K562 (cell line): ENCODE measurements around the gene TMEM38B. TPM values are rescaled to one million over a fixed set of nuclear protein-coding genes. Genes with fewer than 3 reads are reported as not detected.

Experiments used
- ATAC-seq: fragments of 200-7000 bp; cut with Tn5 transposase; 3 replicates; pipeline ENCODE4 v1.9.1; 2020; ENCODE audit warnings: moderate library complexity
- BruUV-seq: library from RNA; stranded (reverse); fragments of 400-500 nt; replicated peaks from 2 replicates; lab custom pipeline; 2021; lab: Mats Ljungman, UMichigan
- CTCF ChIA-PET: fragments of 300-600 bp; formaldehyde crosslinking; extraction: SDS; loops from one replicate; lab custom pipeline; 2021; ENCODE audit warnings: low intra/inter-chr PET ratio; lab: Yijun Ruan, JAX
- POLR2A ChIA-PET: fragments of 300-600, 350-650 bp; sonication (Branson Sonifier 250); formaldehyde crosslinking; extraction: SDS; loops from one replicate; lab custom pipeline; 2021; ENCODE audit warnings: antibody characterized with exemption, inconsistent platforms; lab: Yijun Ruan, JAX
- DNase-seq, 4 experiments: peaks; one replicate each; pipeline versions ENCODE4 v3.0.0 to v3.0.0-alpha.2; 2011 to 2018; ENCODE audit warnings: low spot score in 3 of 4, mixed read lengths in 3 of 4; ENCODE audit errors: extremely low read depth in 1 of 4
- FAIRE-seq: peaks from 2 replicates; lab custom pipeline; 2011; peaks lifted over from hg19 to GRCh38; lab: Jason Lieb, UNC
- H2AFZ ChIP-seq: 2 replicates; pipeline ENCODE4 v1.6.0; 2011; ENCODE audit warnings: low read depth, low read length, control low read depth, inconsistent platforms
- H3K27ac ChIP-seq: fragments of 200-600 bp; 3 replicates; pipeline ENCODE4 v1.8.0; 2011; ENCODE audit warnings: low read depth, mild to moderate bottlenecking, control low read depth, inconsistent platforms, low read length, moderate library complexity, mixed read lengths; ENCODE audit errors: extremely low read depth
- H3K27me3 ChIP-seq, 2 experiments: fragments of 300-600 bp in 1 of 2; 2 replicates in 1 of 2; 3 replicates in 1 of 2; pipeline versions ENCODE4 v1.6.0 to v1.8.0; 2011; ENCODE audit warnings: inconsistent platforms in 2 of 2, low read length in 2 of 2, mild to moderate bottlenecking in 1 of 2, mixed read lengths in 1 of 2, moderate library complexity in 1 of 2; ENCODE audit not compliant: control insufficient read depth in 2 of 2, insufficient read depth in 2 of 2
- H3K36me3 ChIP-seq: fragments of 300-600 bp; 3 replicates; pipeline ENCODE4 v1.8.0; 2011; ENCODE audit warnings: mild to moderate bottlenecking, low read length, inconsistent platforms; ENCODE audit not compliant: control insufficient read depth, insufficient read depth
- H3K4me1 ChIP-seq, 2 experiments: fragments of 200-600 bp in 1 of 2; replicated peaks in 1 of 2; 2 replicates in 1 of 2; 3 replicates in 1 of 2; pipeline versions ENCODE4 v1.5.1 to v1.8.0; 2011; ENCODE audit warnings: inconsistent platforms in 2 of 2, low read length in 2 of 2, mild to moderate bottlenecking in 1 of 2, mixed read lengths in 1 of 2, moderate library complexity in 1 of 2; ENCODE audit not compliant: control insufficient read depth in 2 of 2, insufficient read depth in 2 of 2
- H3K4me2 ChIP-seq: 2 replicates; pipeline ENCODE4 v1.6.1; 2011; ENCODE audit warnings: low read length, control low read depth, inconsistent platforms, mixed read lengths; ENCODE audit not compliant: insufficient read depth
- H3K4me3 ChIP-seq: fragments of 200-600 bp; sonication (generic), shearing (Covaris generic); 2 replicates; pipeline ENCODE4 v1.5.1; 2016; ENCODE audit warnings: control low read depth, inconsistent platforms
- H3K79me2 ChIP-seq: fragments of 200-600 bp; 3 replicates; pipeline ENCODE4 v1.8.0; 2011; ENCODE audit warnings: low read length, inconsistent platforms; ENCODE audit not compliant: control insufficient read depth, insufficient read depth
- H3K9ac ChIP-seq, 2 experiments: 2 replicates each; pipeline versions ENCODE4 v1.6.0 to v1.6.1; 2011; ENCODE audit warnings: low read depth in 2 of 2, low read length in 2 of 2, control low read depth in 1 of 2, inconsistent platforms in 1 of 2, mild to moderate bottlenecking in 1 of 2, mixed read lengths in 1 of 2; ENCODE audit not compliant: insufficient read depth in 1 of 2
- H3K9me1 ChIP-seq: one replicate; pipeline ENCODE4 v1.6.0; 2011; ENCODE audit warnings: inconsistent platforms, mild to moderate bottlenecking, low read length, moderate library complexity; ENCODE audit not compliant: control insufficient read depth, insufficient read depth
- H3K9me3 ChIP-seq: replicated peaks from 2 replicates; pipeline ENCODE4 v1.5.1; 2011; ENCODE audit warnings: low read depth, low read length, inconsistent platforms; ENCODE audit not compliant: control insufficient read depth, insufficient read depth
- H4K20me1 ChIP-seq: replicated peaks from 2 replicates; pipeline ENCODE4 v1.6.1; 2011; ENCODE audit warnings: low read length, inconsistent platforms, mixed read lengths; ENCODE audit not compliant: control insufficient read depth, insufficient read depth
- CCAR2 ChIP-seq: fragments of 200-400 bp; formaldehyde crosslinking; IDR thresholded peaks from 2 replicates; pipeline ENCODE4 v1.6.1; 2017; ENCODE audit warnings: mild to moderate bottlenecking, low read depth, low read length
- NBN ChIP-seq: fragments of 450-650 bp; IDR thresholded peaks from 2 replicates; pipeline ENCODE4 v1.6.1; 2016; ENCODE audit warnings: low read depth, mild to moderate bottlenecking
- NFIC ChIP-seq: fragments of 450-650 bp; IDR thresholded peaks from 2 replicates; pipeline ENCODE4 v1.6.1; 2017; ENCODE audit warnings: mild to moderate bottlenecking, inconsistent platforms
- THRA ChIP-seq: fragments of 450-650 bp; IDR thresholded peaks from 2 replicates; pipeline ENCODE4 v1.6.1; 2017; ENCODE audit warnings: mild to moderate bottlenecking, moderate library complexity
- TSC22D4 ChIP-seq: fragments of 450-650 bp; IDR thresholded peaks from 2 replicates; pipeline ENCODE4 v1.6.1; 2016; ENCODE audit warnings: missing genetic modification characterization, missing biosample characterization, control low read depth
- ZNF239 ChIP-seq: fragments of 250-450 bp; sonication (Bioruptor Pico); IDR thresholded peaks from 2 replicates; pipeline ENCODE4 v1.4.0; 2020; ENCODE audit warnings: mild to moderate bottlenecking
- ZNF586 ChIP-seq: fragments of 450-650 bp; formaldehyde crosslinking; conservative IDR thresholded peaks from 2 replicates; pipeline ENCODE4 v1.4.0; 2020; ENCODE audit warnings: mild to moderate bottlenecking, moderate library complexity
- ZNF76 ChIP-seq: fragments of 250-450 bp; sonication (Bioruptor Pico); IDR thresholded peaks from 2 replicates; pipeline ENCODE4 v1.4.0; 2020; ENCODE audit warnings: mild to moderate bottlenecking, moderate library complexity, borderline replicate concordance
- WGBS: fragments of 100-300 bp; shearing (Covaris generic); methylation state at CpG from one replicate; pipeline ENCODE4 v1.1.6; 2016; ENCODE audit warnings: low coverage, mixed read lengths; ENCODE audit not compliant: insufficient coverage; ENCODE audit errors: missing lambda C conversion rate; 5-methylcytosine and 5-hydroxymethylcytosine counted together
- in situ Hi-C: fragments of 300-500 bp; cut with MboI; formaldehyde crosslinking; loops from 4 replicates; pipeline ENCODE4 v1.15.0; 2018; ENCODE audit warnings: inconsistent platforms, mixed read lengths
- intact Hi-C: fragments of 100-400 bp; cut with micrococcal nuclease; formaldehyde crosslinking; loops from 2 replicates; pipeline ENCODE4 v1.14.2; 2022
- polyA plus RNA-seq, 8 experiments: library from polyadenylated mRNA; depleted of rRNA in 4 of 8; stranded (reverse) in 5 of 8; unstranded in 3 of 8; fragments of >200 nt; fragmentation: Nextera tagmentation in 2 of 8; fragmentation: Illumina TruSeq in 1 of 8; extraction: Ambion mirVana in 2 of 8; extraction: Trizol in 1 of 8; gene quantifications; 2 replicates each; pipeline versions ENCODE4 v1.2.1 to v1.2.3, GENCODE V29; 2011 to 2014; ENCODE audit warnings: inconsistent platforms in 1 of 8, missing spikeins in 1 of 8
- total RNA-seq, 7 experiments: library from RNA; depleted of rRNA in 6 of 7; stranded (reverse); fragments of >200 nt in 6 of 7; fragmentation: Illumina TruSeq in 2 of 7; extraction: Trizol in 2 of 7; gene quantifications; 2 replicates each; pipeline versions ENCODE4 v1.2.1 to v1.2.3, GENCODE V29; 2011 to 2021; ENCODE audit warnings: low replicate concordance in 1 of 7
- TF ChIP-seq, protein P1 (sequence below), 2 experiments: fragments of 450-650 bp in 1 of 2; IDR thresholded peaks; 2 replicates each; pipeline ENCODE4 v1.6.1; 2011 to 2017; ENCODE audit warnings: low read depth in 2 of 2, antibody characterized with exemption in 1 of 2, borderline replicate concordance in 1 of 2, low read length in 1 of 2, mild to moderate bottlenecking in 1 of 2, mixed read lengths in 1 of 2; ENCODE audit not compliant: control insufficient read depth in 1 of 2

The TMEM38B gene
- total and polyA plus RNA-seq, 9 of the 15 experiments (the other 6 are each of a cell fraction or from before 2014, with no cell fraction given), result 26.0 to 57.5 (median 38.5) TPM

GRCh38 chr9:105679257-105680022 is 14.9 kb upstream of the TMEM38B start:
- no peak overlapping the region for H3K4me2 ChIP-seq
- ATAC-seq, result no peak

GRCh38 chr9:105681313-105681712 is 13.0 kb upstream of the TMEM38B start:
- 78% methylated on average over 2 of the region's 2 CpGs for WGBS
- ChIA-PET POLR2A (interaction anchor here (0.8 to 1.9 kb wide), 4 partner anchors 12 to 49 kb away, joined by 3 to 13 read pairs (median 5); partner anchors contain the start of gene TMEM38B), CTCF (interaction anchor here (0.6 to 0.9 kb wide), 2 partner anchors 12 to 194 kb away, joined by 3 to 4 read pairs; no protein-coding TSS in a partner anchor)
- no TSS peak for BruUV-seq
- H3K36me3 ChIP-seq, result no peaks in the 10 kb centered on the region
- DNase-seq (no peak), ATAC-seq (0 out of 3 replicates have a peak, but pooled peaks have one; percentile 15), FAIRE-seq (no peak)
- H3K79me2 ChIP-seq, result no peaks in the 10 kb centered on the region
- no peak overlapping the region for H3K4me3 ChIP-seq
- no peak overlapping the region for H3K4me2 ChIP-seq
- H3K9ac ChIP-seq, result no peak overlapping the region
- no peak overlapping the region; the same call in 2 of the 3 replicates for H3K27ac ChIP-seq
- in situ Hi-C loops (no loop called here), intact Hi-C loops (no loop called here)
- H3K9me3 ChIP-seq, result no peaks in the 10 kb centered on the region
- H3K9me1 ChIP-seq, result no peaks in the 10 kb centered on the region
- H2AFZ ChIP-seq, result no peak overlapping the region
- no peaks in the 10 kb centered on the region for H4K20me1 ChIP-seq
- no peaks in the 10 kb centered on the region for H3K27me3 ChIP-seq
- peaks cover 0 to 23% of the 10 kb centered on the region in 2 experiments; a peak in 2 of 5 replicates for H3K4me1 ChIP-seq
- no peak for TF ChIP-seq ZNF586
- no peak for TF ChIP-seq THRA
- no peak for TF ChIP-seq ZNF239 (CRISPR knock-in tag)
- TF ChIP-seq ZNF76 (CRISPR knock-in tag), result no peak
- TF ChIP-seq, protein P1, sequence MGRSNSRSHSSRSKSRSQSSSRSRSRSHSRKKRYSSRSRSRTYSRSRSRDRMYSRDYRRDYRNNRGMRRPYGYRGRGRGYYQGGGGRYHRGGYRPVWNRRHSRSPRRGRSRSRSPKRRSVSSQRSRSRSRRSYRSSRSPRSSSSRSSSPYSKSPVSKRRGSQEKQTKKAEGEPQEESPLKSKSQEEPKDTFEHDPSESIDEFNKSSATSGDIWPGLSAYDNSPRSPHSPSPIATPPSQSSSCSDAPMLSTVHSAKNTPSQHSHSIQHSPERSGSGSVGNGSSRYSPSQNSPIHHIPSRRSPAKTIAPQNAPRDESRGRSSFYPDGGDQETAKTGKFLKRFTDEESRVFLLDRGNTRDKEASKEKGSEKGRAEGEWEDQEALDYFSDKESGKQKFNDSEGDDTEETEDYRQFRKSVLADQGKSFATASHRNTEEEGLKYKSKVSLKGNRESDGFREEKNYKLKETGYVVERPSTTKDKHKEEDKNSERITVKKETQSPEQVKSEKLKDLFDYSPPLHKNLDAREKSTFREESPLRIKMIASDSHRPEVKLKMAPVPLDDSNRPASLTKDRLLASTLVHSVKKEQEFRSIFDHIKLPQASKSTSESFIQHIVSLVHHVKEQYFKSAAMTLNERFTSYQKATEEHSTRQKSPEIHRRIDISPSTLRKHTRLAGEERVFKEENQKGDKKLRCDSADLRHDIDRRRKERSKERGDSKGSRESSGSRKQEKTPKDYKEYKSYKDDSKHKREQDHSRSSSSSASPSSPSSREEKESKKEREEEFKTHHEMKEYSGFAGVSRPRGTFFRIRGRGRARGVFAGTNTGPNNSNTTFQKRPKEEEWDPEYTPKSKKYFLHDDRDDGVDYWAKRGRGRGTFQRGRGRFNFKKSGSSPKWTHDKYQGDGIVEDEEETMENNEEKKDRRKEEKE (IDR thresholded peaks at IDR 0.05; ENCODE audit: borderline replicate concordance in 1 of 2, control insufficient read depth in 1 of 2, low read depth in 2 of 2, low read length in 1 of 2), result no peak
- TF ChIP-seq CCAR2, result no peak
- no peak for TF ChIP-seq NBN

More at GRCh38 chr9:105679257-105680022, 14.9 kb upstream of the TMEM38B start:
- no peak overlapping the region for H3K27ac ChIP-seq
- ChIA-PET CTCF (no interaction called here), POLR2A (interaction anchor here (0.6 to 1.2 kb wide), 2 partner anchors 21 to 76 kb away, joined by 3 to 4 read pairs; no protein-coding TSS in a partner anchor)
- H3K9me3 ChIP-seq, result no peaks in the 10 kb centered on the region
- no peak overlapping the region for H2AFZ ChIP-seq
- no peaks in the 10 kb centered on the region for H4K20me1 ChIP-seq
- H3K27me3 ChIP-seq, result no peaks in the 10 kb centered on the region
- H3K4me3 ChIP-seq, result no peak overlapping the region
- TF ChIP-seq NFIC, result peak; percentile 36; the same call in 1 of the 2 replicates
- TF ChIP-seq TSC22D4 (tag), result no peak
- no peaks in the 10 kb centered on the region for H3K9me1 ChIP-seq
- peaks cover 0 to 29% of the 10 kb centered on the region in 2 experiments; a peak in 3 of 5 replicates for H3K4me1 ChIP-seq
- in situ Hi-C loops, result no loop called here
- FAIRE-seq, result no peak
- H3K9ac ChIP-seq, result no peak overlapping the region
- H3K79me2 ChIP-seq, result no peaks in the 10 kb centered on the region
- no peaks in the 10 kb centered on the region for H3K36me3 ChIP-seq
- no TSS peak for BruUV-seq
- no peak for DNase-seq
- intact Hi-C loops, result no loop called here
- 60% methylated on average over 8 of the region's 8 CpGs for WGBS
